Fibroblast of peridontal ligament (primary cell): ENCODE data around the gene STAMBP.

Source experiments
- DNase-seq: peaks from one replicate; pipeline ENCODE4 v3.0.0-alpha.2; 2010; ENCODE audit errors: extremely low read depth

STAMBP gene

DNA sequence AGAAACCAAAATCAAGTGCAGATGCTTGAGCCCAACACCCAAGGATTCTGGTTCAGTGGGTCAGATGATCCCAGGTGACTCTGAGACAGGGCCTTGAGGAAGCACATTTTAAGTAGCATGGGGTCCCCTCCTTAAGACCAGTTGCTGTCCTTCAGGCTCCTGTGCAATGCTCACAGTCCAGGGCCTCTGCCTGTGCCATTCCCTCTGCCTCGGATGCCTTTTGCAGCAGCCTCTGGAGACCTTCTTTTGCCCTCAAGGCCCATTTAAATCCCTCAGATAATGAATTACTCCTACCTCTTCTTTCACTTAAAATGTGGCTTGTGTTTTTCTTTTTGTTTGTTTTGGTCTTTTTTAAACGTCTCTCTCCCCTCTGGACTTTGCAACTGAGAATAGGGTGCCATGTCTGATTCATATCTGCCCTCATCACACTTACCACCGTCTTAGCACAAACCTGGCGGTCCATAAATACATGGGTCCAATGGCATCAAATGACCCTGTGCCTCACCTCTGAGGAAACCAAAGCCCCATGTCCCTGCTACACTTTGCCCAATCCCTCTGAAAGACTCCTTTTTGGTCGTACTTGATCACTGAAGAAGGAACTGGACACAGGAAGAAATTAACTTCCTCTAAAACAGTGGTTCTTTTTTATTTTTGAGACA, 78.2 kb downstream of the STAMBP start:
- DNase-seq, result no peak

DNA sequence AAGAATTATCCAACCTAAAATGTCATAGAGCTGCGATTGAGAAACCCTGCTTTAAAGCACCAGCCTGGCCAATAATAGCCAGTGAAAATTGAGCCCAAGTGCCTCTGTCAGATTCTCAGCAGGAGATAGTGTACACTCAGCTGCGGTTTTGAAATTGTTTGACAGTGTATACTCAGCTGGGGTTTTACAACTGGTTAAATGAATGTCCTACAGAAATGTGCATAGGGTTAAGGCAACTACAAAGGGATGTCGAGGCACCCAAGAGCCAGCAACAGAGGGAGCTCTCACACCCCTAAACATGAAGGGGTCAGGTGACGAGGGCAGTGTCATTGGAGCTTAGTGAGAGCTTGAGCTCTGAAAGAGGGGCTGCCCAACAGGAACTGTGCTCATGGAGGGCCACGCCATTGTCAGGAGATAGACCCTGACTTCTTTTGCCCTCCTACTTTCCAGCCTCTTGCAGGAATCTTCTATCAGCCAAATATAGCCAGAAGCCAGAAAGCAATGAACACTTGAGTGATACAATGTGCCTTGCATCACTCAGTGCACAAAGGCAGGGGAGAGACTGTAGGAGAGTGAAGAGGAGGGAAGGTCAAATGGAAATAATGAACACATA, 79.2 kb downstream of the STAMBP start:
- DNase-seq, result peak; percentile 69

DNA sequence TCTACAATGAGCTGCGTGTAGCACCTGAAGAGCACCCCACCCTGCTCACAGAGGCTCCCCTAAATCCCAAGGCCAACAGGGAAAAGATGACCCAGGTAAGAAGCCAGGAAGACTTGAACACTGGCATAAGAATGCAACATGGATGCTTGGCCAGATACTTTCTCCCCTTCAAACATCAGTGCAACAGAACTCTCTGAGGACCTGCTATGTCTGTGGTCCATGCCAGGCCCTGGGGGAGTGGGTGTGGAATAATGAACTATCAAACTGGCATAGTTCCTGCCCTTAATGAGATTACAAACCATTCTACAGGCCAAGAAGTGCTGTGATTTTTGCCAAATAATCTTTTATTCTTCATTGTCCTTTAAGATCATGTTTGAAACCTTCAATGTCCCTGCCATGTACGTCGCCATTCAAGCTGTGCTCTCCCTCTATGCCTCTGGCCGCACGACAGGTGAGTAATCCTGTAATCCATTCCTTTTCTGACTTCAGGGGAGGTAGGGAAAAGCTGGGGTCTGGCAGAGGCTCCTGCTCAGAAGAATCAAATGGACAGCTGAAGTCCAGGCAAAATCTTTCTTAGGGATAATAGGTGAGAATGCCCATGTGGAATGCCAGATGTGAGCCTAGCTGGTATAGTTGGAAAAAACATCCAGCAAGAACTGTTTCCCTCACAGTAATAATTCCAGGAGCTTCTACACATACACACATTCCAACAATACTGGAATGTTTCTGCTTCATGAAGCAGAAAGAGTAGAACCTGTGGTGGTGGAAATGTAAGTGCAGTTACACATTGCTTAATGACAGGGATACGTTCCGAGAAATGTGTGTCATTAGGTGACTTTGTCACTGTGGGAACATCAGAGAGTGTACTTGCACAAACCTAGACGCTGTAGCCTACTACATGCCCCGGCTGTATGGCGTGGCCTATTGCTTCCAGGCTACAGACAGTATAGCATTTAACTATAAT, 80.2 kb downstream of the STAMBP start:
- no peak for DNase-seq

DNA sequence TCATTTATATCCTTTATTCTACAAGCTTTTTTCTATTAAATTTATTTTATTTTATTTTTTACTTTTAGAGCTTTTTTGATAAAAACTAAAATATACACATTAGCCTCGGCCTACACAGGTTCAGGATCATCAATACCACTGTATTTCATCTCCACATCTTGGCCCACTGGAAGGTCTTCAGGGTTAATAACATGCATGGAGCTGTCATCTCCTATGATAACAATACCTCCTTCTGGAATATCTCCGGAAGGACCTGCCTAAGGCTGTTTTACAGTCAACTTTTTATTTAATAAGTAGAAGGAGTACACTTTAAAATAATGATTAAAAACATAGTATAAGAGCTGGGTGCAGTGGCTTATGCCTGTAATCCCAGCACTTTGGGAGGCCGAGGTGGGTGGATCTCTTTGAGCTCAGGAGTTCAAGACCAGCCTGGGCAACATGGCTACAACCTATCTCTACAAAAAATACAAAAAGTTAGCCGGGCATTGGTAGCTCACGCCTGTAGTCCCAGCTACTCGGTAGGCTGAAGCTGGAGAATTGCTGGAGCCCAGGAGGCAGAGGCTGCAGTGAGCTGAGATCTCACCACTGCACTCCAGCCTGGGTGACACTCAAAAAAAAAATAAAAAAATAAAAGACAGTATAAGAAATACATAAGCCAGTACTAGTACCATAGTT, 82.2 kb downstream of the STAMBP start:
- DNase-seq, result no peak

DNA sequence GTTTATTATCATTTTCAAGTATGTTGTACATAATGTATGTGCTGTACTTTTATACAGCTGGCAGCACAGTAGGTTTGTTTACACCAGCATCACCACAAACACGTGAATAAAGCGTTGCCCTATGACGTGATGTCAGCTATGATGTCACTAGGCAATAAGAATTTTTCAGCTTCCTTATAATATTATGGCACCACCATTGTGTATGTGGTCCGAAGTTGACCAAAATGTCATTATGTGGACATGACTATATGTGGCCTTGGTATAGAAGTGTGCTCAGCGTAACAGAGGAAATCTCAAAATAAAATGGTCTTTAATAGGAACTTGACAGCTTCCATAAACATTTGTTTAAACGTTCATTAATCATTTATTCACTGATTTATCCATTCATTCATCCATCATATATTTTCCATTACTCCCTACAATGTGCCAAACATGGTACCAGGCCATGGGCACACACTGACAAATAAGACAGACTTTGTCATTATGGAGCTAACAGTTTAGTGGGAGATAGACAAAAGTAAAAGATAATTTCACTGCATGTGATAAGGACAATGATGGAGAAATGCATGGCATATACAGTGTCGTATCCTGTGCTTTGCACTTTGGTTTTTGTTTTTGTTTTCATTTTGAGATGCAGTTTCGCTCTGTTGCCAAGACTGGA, 82.9 kb downstream of the STAMBP start:
- DNase-seq, result no peak

DNA sequence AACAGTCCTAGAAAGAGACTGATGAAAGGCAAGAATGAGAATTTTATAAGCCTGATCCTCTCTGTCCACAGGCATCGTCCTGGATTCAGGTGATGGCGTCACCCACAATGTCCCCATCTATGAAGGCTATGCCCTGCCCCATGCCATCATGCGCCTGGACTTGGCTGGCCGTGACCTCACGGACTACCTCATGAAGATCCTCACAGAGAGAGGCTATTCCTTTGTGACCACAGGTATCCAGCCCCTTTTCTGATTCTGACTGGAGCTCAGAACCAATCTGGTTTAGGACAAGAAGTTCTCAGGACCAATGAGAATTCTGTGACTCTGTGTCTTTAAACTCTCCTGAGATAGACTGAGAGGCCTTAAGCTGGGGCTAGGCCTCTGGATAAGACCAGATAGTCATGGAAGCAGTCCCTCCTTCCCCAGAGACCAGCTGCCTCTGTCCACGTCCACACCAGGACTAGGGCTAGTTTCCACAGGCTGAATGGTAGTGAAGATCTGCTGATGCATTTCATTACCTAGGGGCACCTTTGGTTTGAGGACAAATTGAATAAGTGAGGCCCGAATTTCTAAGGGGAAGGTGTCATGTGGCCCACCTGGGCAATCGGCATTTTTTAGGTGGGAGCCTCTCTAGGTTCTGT, 84.8 kb downstream of the STAMBP start:
- DNase-seq, result no peak

DNA sequence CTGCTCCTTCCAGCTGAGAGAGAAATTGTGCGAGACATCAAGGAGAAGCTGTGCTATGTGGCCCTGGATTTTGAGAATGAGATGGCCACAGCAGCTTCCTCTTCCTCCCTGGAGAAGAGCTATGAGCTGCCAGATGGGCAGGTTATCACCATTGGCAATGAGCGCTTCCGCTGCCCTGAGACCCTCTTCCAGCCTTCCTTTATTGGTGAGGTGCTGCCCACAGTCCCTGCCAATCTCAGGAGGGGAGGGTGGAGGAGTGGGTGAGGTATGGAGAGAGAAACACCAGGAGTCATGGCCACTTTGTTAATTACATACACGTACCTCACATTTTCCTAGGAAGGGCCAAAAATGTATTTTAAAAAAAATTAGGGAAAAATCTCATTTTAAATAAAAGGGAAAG, 85.9 kb downstream of the STAMBP start:
- no peak for DNase-seq

DNA sequence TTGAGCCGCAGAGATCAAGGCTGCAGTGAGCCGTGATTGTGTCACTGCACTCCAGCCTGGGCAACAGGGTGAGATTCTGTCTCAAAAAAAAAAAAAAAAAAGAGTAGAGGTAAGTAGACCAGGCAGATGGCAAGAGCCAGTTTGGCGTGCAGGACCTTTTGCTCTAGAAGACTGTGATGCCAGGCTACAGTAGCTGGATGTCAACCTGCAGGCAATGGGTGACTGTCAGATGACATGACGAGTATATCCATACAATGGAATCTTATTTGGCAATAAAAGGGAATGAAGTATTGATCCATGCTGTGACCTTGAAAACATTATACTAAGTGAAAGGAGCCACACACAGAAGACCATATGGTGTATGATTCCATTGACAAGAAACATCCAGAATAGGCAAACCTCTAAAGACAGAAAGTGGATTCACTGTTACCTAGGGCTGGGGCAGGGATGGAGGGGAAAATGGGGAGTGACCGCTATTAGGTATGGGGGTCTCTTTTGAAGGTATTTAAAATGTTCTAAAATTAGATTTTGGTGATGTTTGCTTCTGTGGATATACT, 86.8 kb downstream of the STAMBP start:
- DNase-seq, result no peak

DNA sequence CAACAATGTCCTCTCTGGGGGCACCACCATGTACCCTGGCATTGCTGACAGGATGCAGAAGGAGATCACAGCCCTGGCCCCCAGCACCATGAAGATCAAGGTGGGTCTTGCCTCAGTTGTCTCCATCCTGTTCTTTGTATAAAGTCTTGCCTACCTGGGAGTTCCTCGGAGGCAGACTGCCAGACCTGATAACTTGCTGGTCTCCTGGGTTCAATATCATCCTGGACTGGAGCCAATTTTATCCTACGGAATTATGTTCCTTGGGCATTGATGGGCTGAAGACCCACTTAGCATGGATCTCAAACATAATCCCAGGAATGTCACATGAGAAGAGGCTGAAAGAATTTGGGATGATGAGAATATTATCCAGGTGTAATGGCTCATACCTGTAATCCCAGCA, 87.9 kb downstream of the STAMBP start:
- no peak for DNase-seq

DNA sequence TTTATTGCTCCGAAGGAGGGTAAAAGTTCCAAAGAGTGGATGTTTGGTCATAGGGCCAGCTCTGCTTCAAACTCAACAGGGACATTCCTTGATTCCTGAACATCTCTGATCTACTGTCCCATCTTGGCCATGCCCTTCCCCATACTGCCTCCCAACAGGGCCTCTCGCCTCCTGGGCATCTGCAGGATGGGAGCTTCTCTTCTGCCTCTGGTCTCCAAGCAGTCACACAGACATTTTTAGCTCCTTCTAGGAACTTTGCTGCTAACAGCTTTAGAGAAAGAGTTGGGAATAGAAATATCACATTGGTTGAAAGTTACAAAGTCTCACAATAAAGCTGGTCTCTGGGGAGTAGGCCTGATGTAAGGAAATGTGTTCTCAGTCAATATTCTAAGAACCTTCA, 88.5 kb downstream of the STAMBP start:
- no peak for DNase-seq

DNA sequence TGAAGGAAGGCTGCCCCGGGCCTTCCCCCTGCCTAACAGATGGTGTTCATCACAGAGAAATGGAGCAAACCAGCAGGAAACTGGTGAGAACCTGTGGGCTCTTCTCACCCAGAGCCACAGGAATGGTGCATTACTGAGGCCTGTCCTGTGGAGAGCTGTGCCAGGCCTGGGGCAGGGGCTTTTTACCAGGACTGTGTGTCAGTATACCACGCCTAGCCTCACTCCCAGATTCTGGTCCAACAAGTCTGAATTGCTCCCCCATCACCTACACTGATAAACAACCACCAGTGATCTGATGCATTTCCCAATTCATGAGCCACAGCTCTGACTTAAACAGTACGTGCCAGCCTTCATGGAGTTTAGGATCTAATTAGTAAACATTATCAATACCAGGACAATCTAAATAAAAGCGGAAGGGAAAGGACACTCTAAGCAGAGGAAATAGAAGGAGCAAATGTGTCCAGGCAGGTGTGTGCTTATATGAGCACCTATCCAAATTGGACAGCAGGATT, 89.0 kb downstream of the STAMBP start:
- no peak for DNase-seq

DNA sequence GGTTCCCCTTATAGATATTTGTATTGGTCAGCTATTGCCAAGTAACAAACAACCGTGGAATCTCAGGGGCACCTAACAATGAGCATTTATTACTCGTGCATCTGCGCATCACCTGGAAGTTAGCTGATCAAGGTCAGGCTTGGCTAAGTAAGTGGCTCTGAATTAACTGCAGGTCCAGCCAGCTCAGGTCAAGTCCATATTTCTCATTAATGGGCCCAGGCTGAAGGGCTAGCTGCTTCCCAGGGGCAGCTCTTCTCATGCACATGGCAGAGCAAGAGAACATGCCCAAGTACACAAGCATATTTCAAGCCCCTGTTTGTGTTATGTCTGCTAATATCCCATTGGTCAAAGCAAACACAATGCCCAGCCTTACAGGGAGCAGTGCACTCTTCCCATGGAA, 90.1 kb downstream of the STAMBP start:
- DNase-seq, result no peak

DNA sequence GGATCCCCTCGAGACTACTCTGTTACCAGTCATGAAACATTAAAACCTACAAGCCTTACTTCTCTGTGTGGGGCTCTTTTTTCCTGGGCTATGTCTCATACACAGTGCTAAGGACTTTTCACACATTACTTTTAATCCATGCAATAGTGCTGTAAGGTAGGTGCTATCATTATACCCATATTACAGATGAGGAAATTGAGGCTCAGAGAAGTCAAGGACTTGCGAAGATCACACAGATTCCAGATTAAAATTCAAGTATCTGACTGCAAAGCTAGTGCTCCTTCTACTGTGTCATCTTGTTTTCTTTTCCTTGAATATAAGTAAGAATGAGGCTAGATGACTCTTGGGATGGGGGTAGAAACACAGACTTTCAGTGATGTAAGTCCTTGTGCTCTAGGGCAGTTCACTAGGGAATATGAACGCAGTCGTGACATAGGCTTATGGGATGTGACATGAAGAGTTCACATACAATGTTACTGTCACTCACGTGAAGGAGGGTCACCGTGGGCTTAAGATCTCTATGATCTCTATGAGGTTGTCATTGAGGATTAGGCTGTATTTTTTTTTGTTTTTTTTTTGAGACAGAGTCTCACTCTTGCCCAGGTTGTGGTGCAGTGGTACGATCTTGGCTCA, 91.0 kb downstream of the STAMBP start:
- no peak for DNase-seq

DNA sequence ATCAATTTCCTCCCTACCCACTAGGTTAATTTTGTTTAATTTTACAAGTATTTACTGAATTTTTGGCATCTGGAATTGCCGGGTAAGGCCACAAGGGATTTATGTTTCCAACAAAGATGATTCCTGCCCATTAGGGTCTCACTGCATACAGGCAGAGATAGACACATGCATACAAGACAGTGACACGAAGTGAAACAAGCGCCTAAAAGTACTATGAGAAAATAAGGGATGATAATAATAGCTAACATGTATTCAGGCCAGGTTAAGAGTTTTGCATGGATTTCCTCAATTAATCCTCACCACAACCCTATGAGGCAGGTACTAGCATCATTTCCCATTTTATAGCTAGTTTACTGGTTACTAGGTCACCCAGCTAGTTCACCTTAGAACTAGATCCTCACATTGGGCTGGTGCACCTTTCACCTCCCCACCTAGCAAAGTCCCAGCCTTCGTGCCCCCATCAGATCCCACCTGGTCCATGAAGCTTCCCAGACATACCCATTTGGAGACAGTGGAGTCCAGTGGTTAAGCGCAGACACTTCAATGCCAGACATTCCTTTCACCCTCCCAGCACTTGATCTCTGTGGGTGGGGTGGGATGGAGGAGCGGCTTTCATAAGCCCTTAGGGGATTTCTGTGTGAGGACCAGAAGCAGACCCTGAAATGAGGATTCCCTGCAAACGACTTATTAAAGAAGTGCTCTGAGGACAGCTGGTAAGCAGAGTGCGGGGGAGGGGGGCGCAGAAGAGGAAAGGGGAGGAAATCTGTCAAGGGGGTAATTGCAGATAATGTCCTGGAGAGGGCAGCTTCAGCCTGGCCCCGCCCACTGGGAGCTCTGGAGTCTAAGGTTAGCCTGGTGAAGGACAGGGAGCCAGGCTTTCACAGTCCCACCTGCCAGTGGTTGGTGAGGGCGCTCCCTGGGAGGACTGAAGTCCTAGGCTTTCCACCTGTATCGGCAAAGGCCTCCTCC, 92.1 kb downstream of the STAMBP start:
- DNase-seq, result no peak

DNA sequence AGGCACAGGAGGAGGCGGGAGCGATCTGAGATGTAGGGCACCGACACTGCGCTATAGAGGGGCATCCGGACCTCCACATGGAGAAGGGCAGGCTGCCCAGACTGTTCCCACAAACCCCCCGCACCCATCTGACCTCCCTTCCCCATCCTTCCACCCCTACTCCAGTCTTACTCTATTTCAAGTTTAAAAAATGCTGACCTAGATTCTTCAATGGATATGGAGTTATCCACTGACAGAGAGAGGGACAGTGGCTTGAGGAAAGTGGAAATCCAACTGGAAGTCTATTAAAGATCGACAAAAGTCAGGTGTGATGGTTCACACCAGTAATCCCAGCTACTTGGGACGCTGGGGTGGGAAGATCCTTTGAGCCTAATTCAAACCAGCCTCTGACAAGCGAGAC, 92.8 kb downstream of the STAMBP start:
- no peak for DNase-seq

DNA sequence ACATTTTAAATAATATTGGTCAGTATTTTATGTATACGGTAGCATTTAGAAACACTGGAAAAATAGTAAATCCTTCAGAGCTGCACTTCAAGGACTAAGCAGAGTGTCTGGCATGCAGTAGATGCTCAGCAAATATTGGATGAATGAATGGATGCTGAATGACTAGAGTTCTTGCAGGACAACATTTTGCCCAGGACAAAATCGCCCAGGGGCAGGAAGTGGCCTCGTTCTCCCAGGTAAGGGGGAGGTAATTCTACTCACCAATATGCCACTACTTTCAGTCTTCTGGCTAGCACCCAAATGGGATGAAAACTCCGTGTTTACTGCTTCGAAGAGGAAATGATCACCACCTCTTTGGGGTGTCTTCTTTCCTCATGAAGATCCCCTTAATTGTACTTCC, 93.9 kb downstream of the STAMBP start:
- no peak for DNase-seq
